H1 (cell line): ENCODE results near the gene ALLC. TPM values are rescaled to one million over a fixed set of nuclear protein-coding genes. Genes with fewer than 3 reads are reported as not detected.

ENCODE experiments used
- CTCF ChIA-PET: fragments of 300-600 bp; sonication (Branson Sonifier 250); formaldehyde crosslinking; loops from one replicate; lab custom pipeline; 2021; ENCODE audit not compliant: partially characterized antibody; lab: Charles Lee
- POLR2A ChIA-PET: fragments of 300-600 bp; sonication (Branson Sonifier 250); formaldehyde crosslinking; loops from one replicate; lab custom pipeline; 2021; ENCODE audit warnings: inconsistent platforms; ENCODE audit not compliant: partially characterized antibody; lab: Charles Lee
- DNase-seq, 2 experiments: peaks; one replicate each; pipeline versions ENCODE4 v3.0.0 to v3.0.0-alpha.2; 2010 to 2022; ENCODE audit warnings: low spot score in 2 of 2, low read depth in 1 of 2, mixed read lengths in 1 of 2
- FAIRE-seq: peaks from 2 replicates; lab custom pipeline; 2011; peaks lifted over from hg19 to GRCh38; lab: Jason Lieb, UNC
- H2AFZ ChIP-seq: 2 replicates; pipeline ENCODE4 v1.8.1; 2012; ENCODE audit warnings: low read length, inconsistent platforms
- H2AK5ac ChIP-seq: 2 replicates; pipeline ENCODE4 v1.6.1; 2013; ENCODE audit warnings: low read depth, low read length
- H2BK120ac ChIP-seq: replicated peaks from 2 replicates; pipeline ENCODE3; 2013; ENCODE audit warnings: low read depth, low read length, inconsistent platforms
- H2BK12ac ChIP-seq: 2 replicates; pipeline ENCODE4 v1.6.1; 2013; ENCODE audit warnings: low read depth, low read length
- H2BK15ac ChIP-seq: 2 replicates; pipeline ENCODE4 v1.6.1; 2013; ENCODE audit warnings: low read length
- H2BK20ac ChIP-seq: 2 replicates; pipeline ENCODE4 v1.6.1; 2013; ENCODE audit warnings: low read length
- H2BK5ac ChIP-seq: 2 replicates; pipeline ENCODE4 v1.6.1; 2013; ENCODE audit warnings: low read depth, low read length
- H3K14ac ChIP-seq: 2 replicates; pipeline ENCODE4 v1.6.1; 2013; ENCODE audit warnings: inconsistent platforms; ENCODE audit not compliant: insufficient read length
- H3K18ac ChIP-seq: 2 replicates; pipeline ENCODE4 v1.6.1; 2013; ENCODE audit warnings: low read length; ENCODE audit errors: extremely low read depth
- H3K23ac ChIP-seq: 2 replicates; pipeline ENCODE4 v1.6.1; 2013; ENCODE audit warnings: inconsistent platforms; ENCODE audit not compliant: insufficient read length
- H3K23me2 ChIP-seq: 2 replicates; pipeline ENCODE4 v1.6.1; 2013; ENCODE audit warnings: low read depth, low read length
- H3K27ac ChIP-seq: 2 replicates; pipeline ENCODE4 v1.6.1; 2011; ENCODE audit warnings: low read depth, low read length, inconsistent platforms
- H3K27me3 ChIP-seq, 4 experiments: replicated peaks in 1 of 4; 1 replicate in 1 of 4; 2 replicates in 3 of 4; pipeline versions ENCODE4 v1.6.1 to v1.8.1; 2011 to 2013; ENCODE audit warnings: low read length in 3 of 4, mild to moderate bottlenecking in 3 of 4, inconsistent platforms in 2 of 4, mixed read lengths in 2 of 4, moderate library complexity in 1 of 4; ENCODE audit not compliant: control insufficient read depth in 3 of 4, insufficient read depth in 3 of 4; ENCODE audit errors: extremely low read depth in 1 of 4
- H3K36me3 ChIP-seq, 4 experiments: 2 replicates each; pipeline versions ENCODE4 v1.6.1 to v1.8.1; 2011 to 2013; ENCODE audit warnings: mild to moderate bottlenecking in 4 of 4, low read length in 3 of 4, moderate library complexity in 2 of 4, control low read depth in 1 of 4, inconsistent platforms in 1 of 4; ENCODE audit not compliant: insufficient read depth in 4 of 4, control insufficient read depth in 2 of 4
- H3K4ac ChIP-seq: replicated peaks from 2 replicates; pipeline ENCODE3; 2013; ENCODE audit warnings: low read length, low read depth, mixed read lengths, inconsistent platforms; ENCODE audit not compliant: insufficient read length
- H3K4me1 ChIP-seq, 4 experiments: replicated peaks in 1 of 4; 1 replicate in 1 of 4; 2 replicates in 3 of 4; pipeline versions ENCODE4 v1.6.1 to v1.8.1; 2011 to 2013; ENCODE audit warnings: low read length in 3 of 4, inconsistent platforms in 2 of 4, mixed read lengths in 1 of 4; ENCODE audit not compliant: insufficient read depth in 4 of 4, control insufficient read depth in 3 of 4
- H3K4me2 ChIP-seq, 2 experiments: 2 replicates each; pipeline versions ENCODE4 v1.6.1 to v1.8.1; 2011 to 2013; ENCODE audit warnings: low read depth in 2 of 2, low read length in 2 of 2, control low read depth in 1 of 2, inconsistent platforms in 1 of 2, mild to moderate bottlenecking in 1 of 2; ENCODE audit not compliant: insufficient read depth in 1 of 2
- H3K4me3 ChIP-seq, 4 experiments: fragments of 200-600, 300-600 bp in 1 of 4; sonication (generic), shearing (Covaris generic), sonication (Bioruptor Twin) in 1 of 4; 2 replicates each; pipeline versions ENCODE4 v1.5.1 to v1.8.1; 2011 to 2016; ENCODE audit warnings: low read length in 4 of 4, low read depth in 3 of 4, control low read depth in 2 of 4, inconsistent platforms in 2 of 4, mild to moderate bottlenecking in 2 of 4, mixed read lengths in 1 of 4, moderate library complexity in 1 of 4; ENCODE audit not compliant: insufficient read depth in 2 of 4; ENCODE audit errors: extremely low read depth in 1 of 4
- H3K56ac ChIP-seq: replicated peaks from 2 replicates; pipeline ENCODE3; 2013; ENCODE audit warnings: low read depth, mild to moderate bottlenecking, mixed read lengths, low read length, inconsistent platforms; ENCODE audit not compliant: insufficient read length
- H3K79me1 ChIP-seq: 2 replicates; pipeline ENCODE4 v1.6.1; 2013; ENCODE audit warnings: low read depth, low read length, control low read depth
- H3K79me2 ChIP-seq, 2 experiments: 2 replicates each; pipeline versions ENCODE4 v1.6.1 to v1.8.1; 2012 to 2013; ENCODE audit warnings: low read length in 2 of 2, mild to moderate bottlenecking in 2 of 2, inconsistent platforms in 1 of 2; ENCODE audit not compliant: insufficient read depth in 2 of 2, control insufficient read depth in 1 of 2
- H3K9ac ChIP-seq, 4 experiments: replicated peaks in 1 of 4; 1 replicate in 1 of 4; 2 replicates in 3 of 4; pipeline versions ENCODE4 v1.6.1 to v1.8.1; 2011 to 2013; ENCODE audit warnings: low read depth in 3 of 4, low read length in 3 of 4, control low read depth in 2 of 4, mild to moderate bottlenecking in 2 of 4, moderate library complexity in 2 of 4, inconsistent platforms in 1 of 4; ENCODE audit errors: extremely low read depth in 1 of 4
- H3K9me3 ChIP-seq, 2 experiments: 2 replicates each; pipeline versions ENCODE4 v1.6.1 to v1.8.1; 2012 to 2013; ENCODE audit warnings: mild to moderate bottlenecking in 2 of 2, moderate library complexity in 2 of 2, control low read depth in 1 of 2, inconsistent platforms in 1 of 2, low read depth in 1 of 2, low read length in 1 of 2, mixed read lengths in 1 of 2; ENCODE audit not compliant: insufficient read depth in 2 of 2
- H4K20me1 ChIP-seq, 2 experiments: replicated peaks in 1 of 2; 2 replicates each; pipeline versions ENCODE3 to v1.8.1; 2011 to 2013; ENCODE audit warnings: inconsistent platforms in 2 of 2, low read length in 2 of 2, mild to moderate bottlenecking in 1 of 2; ENCODE audit not compliant: insufficient read depth in 2 of 2, control insufficient read depth in 1 of 2
- H4K5ac ChIP-seq: 2 replicates; pipeline ENCODE4 v1.6.1; 2013; ENCODE audit warnings: low read length, low read depth, mixed read lengths, inconsistent platforms; ENCODE audit not compliant: insufficient read length
- H4K8ac ChIP-seq: 2 replicates; pipeline ENCODE4 v1.8.0; 2013; ENCODE audit warnings: mild to moderate bottlenecking, moderate library complexity, low read length, inconsistent platforms; ENCODE audit not compliant: insufficient read depth; ENCODE audit errors: extremely low read depth
- H4K91ac ChIP-seq: replicated peaks from 2 replicates; pipeline ENCODE3; 2013; ENCODE audit warnings: low read length, mixed read lengths, inconsistent platforms; ENCODE audit not compliant: insufficient read length
- BCL11A ChIP-seq, 2 experiments: IDR thresholded peaks; one replicate each; pipeline ENCODE4 v1.6.1; 2011; ENCODE audit warnings: low read depth in 2 of 2, low read length in 2 of 2, mild to moderate bottlenecking in 2 of 2
- BRCA1 ChIP-seq: IDR thresholded peaks from 2 replicates; pipeline ENCODE4 v1.6.1; 2012; ENCODE audit warnings: low read depth, low read length, improper control_type of control experiment
- GTF2F1 ChIP-seq: IDR thresholded peaks from 2 replicates; pipeline ENCODE4 v1.6.1; 2012; ENCODE audit warnings: low read depth, low read length, improper control_type of control experiment, borderline replicate concordance
- NANOG ChIP-seq: IDR thresholded peaks from 2 replicates; pipeline ENCODE4 v1.6.1; 2011; ENCODE audit warnings: low read length, low read depth, mild to moderate bottlenecking, inconsistent platforms; ENCODE audit not compliant: insufficient read depth, poor library complexity, severe bottlenecking
- SP2 ChIP-seq: IDR thresholded peaks from 2 replicates; pipeline ENCODE4 v1.6.1; 2012; ENCODE audit warnings: mild to moderate bottlenecking, low read length, inconsistent platforms
- SUZ12 ChIP-seq: fragments of 200-600 bp; sonication (generic); IDR thresholded peaks from 2 replicates; pipeline ENCODE4 v1.6.1; 2012; ENCODE audit warnings: mild to moderate bottlenecking, inconsistent platforms, low read length, moderate library complexity, mixed read lengths
- WGBS, 2 experiments: shearing (Covaris generic) in 1 of 2; methylation state at CpG; one replicate each; pipeline versions ENCODE4 v1.1.6 to v1.1.7; 2013 to 2015; ENCODE audit warnings: low lambda C conversion rate in 2 of 2, mixed read lengths in 2 of 2, inconsistent platforms in 1 of 2, low coverage in 1 of 2, missing lambda C conversion rate in 1 of 2; ENCODE audit not compliant: insufficient replicate concordance in 2 of 2, insufficient coverage in 1 of 2, insufficient read length in 1 of 2; ENCODE audit errors: extremely low coverage in 1 of 2, missing lambda C conversion rate in 1 of 2; 5-methylcytosine and 5-hydroxymethylcytosine counted together
- polyA plus RNA-seq, 7 experiments: library from polyadenylated mRNA; depleted of rRNA in 3 of 7; stranded (reverse) in 5 of 7; unstranded in 2 of 7; fragments of >200 nt in 5 of 7; fragments of 200-250 nt in 2 of 7; gene quantifications; 1 replicate in 5 of 7; 2 replicates in 1 of 7; 4 replicates in 1 of 7; pipeline versions ENCODE4 v1.2.1 to v1.2.3, GENCODE V29; 2011 to 2013; ENCODE audit warnings: missing spikeins in 2 of 7, mixed read lengths in 2 of 7
- total RNA-seq: library from RNA; stranded (reverse); fragmentation: NEBNext Ultra II Directional; extraction: Animal tissue kit (Norgen Biotek cat#: 25700); gene quantifications from 2 replicates; pipeline ENCODE4 v1.2.1, GENCODE V29; 2021
- TF ChIP-seq, protein P1 (sequence below): IDR thresholded peaks from 2 replicates; pipeline ENCODE4 v1.6.1; 2011; ENCODE audit warnings: low read length, improper control_type of control experiment
- TF ChIP-seq, protein P2 (sequence below), 3 experiments: IDR thresholded peaks; 1 replicate in 2 of 3; 2 replicates in 1 of 3; pipeline versions ENCODE4 v1.5.1 to v1.6.1; 2011; ENCODE audit warnings: low read length in 3 of 3, mild to moderate bottlenecking in 3 of 3, inconsistent platforms in 2 of 3, low read depth in 1 of 3, moderate library complexity in 1 of 3; ENCODE audit not compliant: insufficient read depth in 1 of 3; ENCODE audit errors: control extremely low read depth in 1 of 3

ALLC gene
- total and polyA plus RNA-seq, 2 of the 8 experiments (the other 6 are each of a cell fraction or from before 2014, with no cell fraction given), result not detected

DNA sequence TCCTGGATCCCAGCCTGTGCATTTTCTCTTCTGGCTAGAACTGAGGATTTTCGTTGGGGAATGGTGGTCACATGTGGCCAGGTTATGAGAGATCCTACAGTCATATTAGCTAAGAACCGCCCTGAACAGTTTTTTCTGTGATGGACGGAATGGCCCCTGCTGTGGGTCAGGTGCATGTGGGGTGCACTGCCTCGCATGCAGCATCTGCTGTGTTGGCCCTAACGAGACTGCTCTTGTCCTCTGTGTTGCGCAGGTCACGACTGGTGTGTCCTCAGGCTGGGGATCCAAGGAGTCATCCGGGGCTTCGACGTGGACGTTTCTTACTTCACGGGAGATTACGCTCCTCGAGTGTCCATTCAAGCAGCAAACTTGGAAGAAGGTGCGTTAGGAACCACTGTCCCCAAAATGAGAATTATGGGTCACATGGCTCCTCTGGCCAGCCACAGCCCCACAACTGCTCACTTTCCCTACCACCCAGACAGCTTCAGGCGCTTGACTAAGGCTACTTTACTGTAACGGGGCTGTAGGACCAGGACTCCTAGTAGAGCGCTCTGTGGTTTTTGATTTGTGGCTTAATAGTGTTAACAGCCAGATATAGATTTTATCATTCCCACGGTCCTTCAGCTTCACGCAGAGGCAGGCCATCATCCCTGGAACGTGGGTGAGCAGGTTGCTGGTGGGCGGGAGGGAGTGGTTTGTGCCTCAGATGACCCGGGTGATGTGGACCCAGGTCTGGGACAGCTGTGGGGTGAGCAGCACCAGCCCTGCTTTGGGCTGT is 21.8 kb downstream of the ALLC start:
- H3K9ac ChIP-seq, result no peak overlapping the region
- no peak overlapping the region for H3K23ac ChIP-seq
- no peak overlapping the region for H3K27ac ChIP-seq
- H3K14ac ChIP-seq, result no peak overlapping the region
- no peak overlapping the region for H2AK5ac ChIP-seq
- no peak overlapping the region for H2BK5ac ChIP-seq
- no peaks in the 10 kb centered on the region for H3K79me1 ChIP-seq
- DNase-seq, result no peak
- H3K18ac ChIP-seq, result no peak overlapping the region
- no peaks in the 10 kb centered on the region for H3K23me2 ChIP-seq
- no peak overlapping the region for H2BK12ac ChIP-seq
- H3K4ac ChIP-seq, result no peak overlapping the region
- FAIRE-seq, result no peak
- no peaks in the 10 kb centered on the region for H3K9me3 ChIP-seq
- no peak overlapping the region for H2AFZ ChIP-seq
- no peak overlapping the region for H2BK120ac ChIP-seq
- CTCF ChIA-PET, result no interaction called here
- H3K4me1 ChIP-seq, result no peaks in the 10 kb centered on the region
- H4K5ac ChIP-seq, result no peak overlapping the region
- no peak overlapping the region for H3K56ac ChIP-seq
- H4K91ac ChIP-seq, result no peak overlapping the region
- H4K8ac ChIP-seq, result no peak overlapping the region
- no peak overlapping the region for H2BK20ac ChIP-seq
- POLR2A ChIA-PET, result no interaction called here
- no peaks in the 10 kb centered on the region for H4K20me1 ChIP-seq
- no peaks in the 10 kb centered on the region for H3K79me2 ChIP-seq
- H3K36me3 ChIP-seq, result no peaks in the 10 kb centered on the region
- 92% methylated on average over 23 of the region's 23 CpGs; no CpG with 5 or more reads in 1 of the 2 experiments for WGBS, 2 experiments
- no peak overlapping the region for H3K4me3 ChIP-seq
- no peak overlapping the region for H2BK15ac ChIP-seq
- H3K27me3 ChIP-seq, result no peaks in the 10 kb centered on the region; a peak in 1 of 7 replicates
- no peak overlapping the region for H3K4me2 ChIP-seq
- TF ChIP-seq GTF2F1 (no peak), SUZ12 (no peak), NANOG (no peak), BRCA1 (no peak), SP2 (no peak), BCL11A (IDR thresholded peaks at IDR 0.05; ENCODE audit: low read depth in 2 of 2, low read length in 2 of 2) (no peak)
- TF ChIP-seq, protein P1, sequence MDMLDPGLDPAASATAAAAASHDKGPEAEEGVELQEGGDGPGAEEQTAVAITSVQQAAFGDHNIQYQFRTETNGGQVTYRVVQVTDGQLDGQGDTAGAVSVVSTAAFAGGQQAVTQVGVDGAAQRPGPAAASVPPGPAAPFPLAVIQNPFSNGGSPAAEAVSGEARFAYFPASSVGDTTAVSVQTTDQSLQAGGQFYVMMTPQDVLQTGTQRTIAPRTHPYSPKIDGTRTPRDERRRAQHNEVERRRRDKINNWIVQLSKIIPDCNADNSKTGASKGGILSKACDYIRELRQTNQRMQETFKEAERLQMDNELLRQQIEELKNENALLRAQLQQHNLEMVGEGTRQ, result no peak
- TF ChIP-seq, protein P2, sequence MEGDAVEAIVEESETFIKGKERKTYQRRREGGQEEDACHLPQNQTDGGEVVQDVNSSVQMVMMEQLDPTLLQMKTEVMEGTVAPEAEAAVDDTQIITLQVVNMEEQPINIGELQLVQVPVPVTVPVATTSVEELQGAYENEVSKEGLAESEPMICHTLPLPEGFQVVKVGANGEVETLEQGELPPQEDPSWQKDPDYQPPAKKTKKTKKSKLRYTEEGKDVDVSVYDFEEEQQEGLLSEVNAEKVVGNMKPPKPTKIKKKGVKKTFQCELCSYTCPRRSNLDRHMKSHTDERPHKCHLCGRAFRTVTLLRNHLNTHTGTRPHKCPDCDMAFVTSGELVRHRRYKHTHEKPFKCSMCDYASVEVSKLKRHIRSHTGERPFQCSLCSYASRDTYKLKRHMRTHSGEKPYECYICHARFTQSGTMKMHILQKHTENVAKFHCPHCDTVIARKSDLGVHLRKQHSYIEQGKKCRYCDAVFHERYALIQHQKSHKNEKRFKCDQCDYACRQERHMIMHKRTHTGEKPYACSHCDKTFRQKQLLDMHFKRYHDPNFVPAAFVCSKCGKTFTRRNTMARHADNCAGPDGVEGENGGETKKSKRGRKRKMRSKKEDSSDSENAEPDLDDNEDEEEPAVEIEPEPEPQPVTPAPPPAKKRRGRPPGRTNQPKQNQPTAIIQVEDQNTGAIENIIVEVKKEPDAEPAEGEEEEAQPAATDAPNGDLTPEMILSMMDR (IDR thresholded peaks at IDR 0.05; ENCODE audit: control extremely low read depth in 1 of 3, insufficient read depth in 1 of 3, low read depth in 1 of 3, low read length in 3 of 3), result no peak
